COLO668 (cell line): ENCODE measurements around the gene DCDC2.
"Not testable (repeated sequence)": the region's sequence is repeated elsewhere in the genome, so short reads cannot be mapped to it uniquely, and the experiment has no call there.

Experiments used
- DNase-seq: peaks from one replicate; lab custom pipeline; 2025; ENCODE audit not compliant: unreplicated experiment; lab: John Stamatoyannopoulos, UW

Gene DCDC2

GRCh38 chr6:24273096-24273870 is 84.6 kb downstream of the DCDC2 start:
- no peak for DNase-seq

GRCh38 chr6:24272553-24272952 is 85.3 kb downstream of the DCDC2 start:
- no peak for DNase-seq

GRCh38 chr6:24272148-24272547 is 85.7 kb downstream of the DCDC2 start:
- no peak for DNase-seq

GRCh38 chr6:24270011-24270410 is 87.8 kb downstream of the DCDC2 start:
- no peak for DNase-seq

GRCh38 chr6:24258214-24258613 is 99.6 kb downstream of the DCDC2 start:
- DNase-seq = not testable (repeated sequence)

GRCh38 chr6:24257282-24257681 is 100.6 kb downstream of the DCDC2 start:
- DNase-seq = peak; percentile 17

- no peak for DNase-seq
Measured at GRCh38 chr6:24255676-24256075, 102.2 kb downstream of the DCDC2 start.

- DNase-seq = no peak
Measured at GRCh38 chr6:24253360-24253759, 104.5 kb downstream of the DCDC2 start.

- DNase-seq = no peak
Measured at GRCh38 chr6:24252280-24252679, 105.6 kb downstream of the DCDC2 start.

GRCh38 chr6:24251339-24251738 is 106.5 kb downstream of the DCDC2 start:
- no peak for DNase-seq

GRCh38 chr6:24249926-24250325 is 107.9 kb downstream of the DCDC2 start:
- DNase-seq = no peak

- no peak for DNase-seq
Measured at GRCh38 chr6:24245275-24245674, 112.6 kb downstream of the DCDC2 start.

- DNase-seq = no peak
Measured at GRCh38 chr6:24242924-24243323, 114.9 kb downstream of the DCDC2 start.

- not testable (repeated sequence) for DNase-seq
Measured at GRCh38 chr6:24241779-24242178, 116.1 kb downstream of the DCDC2 start.

- no peak for DNase-seq
Measured at GRCh38 chr6:24240943-24241342, 116.9 kb downstream of the DCDC2 start.

GRCh38 chr6:24240380-24240928 is 117.4 kb downstream of the DCDC2 start:
- no peak for DNase-seq

GRCh38 chr6:24238700-24239099 is 119.2 kb downstream of the DCDC2 start:
- no peak for DNase-seq

GRCh38 chr6:24236779-24237178 is 121.1 kb downstream of the DCDC2 start:
- DNase-seq = not testable (repeated sequence)

- DNase-seq = no peak
Measured at GRCh38 chr6:24233813-24234442, 123.9 kb downstream of the DCDC2 start.

GRCh38 chr6:24231438-24231977 is 126.4 kb downstream of the DCDC2 start:
- no peak for DNase-seq

GRCh38 chr6:24229696-24230405 is 128.0 kb downstream of the DCDC2 start:
- no peak for DNase-seq
